Mammary epithelial cell (primary cell): ENCODE data around the gene DMAC2L.

Source experiments
- CTCF ChIP-seq, 2 donors: IDR thresholded peaks in 1 of 2; conservative IDR thresholded peaks in 1 of 2; 2 replicates each; pipeline ENCODE4 v1.5.1; 2011 to 2012; ENCODE audit warnings: inconsistent platforms in 2 of 2, low read length in 2 of 2, mild to moderate bottlenecking in 2 of 2, control low read depth in 1 of 2, low read depth in 1 of 2; ENCODE audit not compliant: insufficient read depth in 1 of 2; ENCODE audit errors: extremely low read depth in 1 of 2
- EZH2 ChIP-seq: IDR thresholded peaks from 2 replicates; pipeline ENCODE4 v1.6.1; 2012; ENCODE audit warnings: low read length, inconsistent platforms, borderline replicate concordance

GRCh38 chr14:50335389-50335788 is 23.3 kb downstream of the DMAC2L start:
- TF ChIP-seq CTCF (conservative IDR thresholded peaks at IDR 0.05 in 1 of 2, IDR thresholded peaks at IDR 0.05 in 1 of 2; ENCODE audit: extremely low read depth in 1 of 2, insufficient read depth in 1 of 2, low read depth in 1 of 2, low read length in 2 of 2): no peak
- no peak for TF ChIP-seq EZH2
